C4-2B (cell line): ENCODE results near the gene PIK3R4.

Experiments used
- ZFX ChIP-seq: fragments of 450-650 bp; IDR thresholded peaks from 2 replicates; pipeline ENCODE4 v1.6.1; 2017
- TF ChIP-seq, protein P1 (sequence below): fragments of 450-650 bp; conservative IDR thresholded peaks from 2 replicates; pipeline ENCODE4 v1.5.1; 2017; ENCODE audit warnings: mild to moderate bottlenecking

- TF ChIP-seq, protein P1, sequence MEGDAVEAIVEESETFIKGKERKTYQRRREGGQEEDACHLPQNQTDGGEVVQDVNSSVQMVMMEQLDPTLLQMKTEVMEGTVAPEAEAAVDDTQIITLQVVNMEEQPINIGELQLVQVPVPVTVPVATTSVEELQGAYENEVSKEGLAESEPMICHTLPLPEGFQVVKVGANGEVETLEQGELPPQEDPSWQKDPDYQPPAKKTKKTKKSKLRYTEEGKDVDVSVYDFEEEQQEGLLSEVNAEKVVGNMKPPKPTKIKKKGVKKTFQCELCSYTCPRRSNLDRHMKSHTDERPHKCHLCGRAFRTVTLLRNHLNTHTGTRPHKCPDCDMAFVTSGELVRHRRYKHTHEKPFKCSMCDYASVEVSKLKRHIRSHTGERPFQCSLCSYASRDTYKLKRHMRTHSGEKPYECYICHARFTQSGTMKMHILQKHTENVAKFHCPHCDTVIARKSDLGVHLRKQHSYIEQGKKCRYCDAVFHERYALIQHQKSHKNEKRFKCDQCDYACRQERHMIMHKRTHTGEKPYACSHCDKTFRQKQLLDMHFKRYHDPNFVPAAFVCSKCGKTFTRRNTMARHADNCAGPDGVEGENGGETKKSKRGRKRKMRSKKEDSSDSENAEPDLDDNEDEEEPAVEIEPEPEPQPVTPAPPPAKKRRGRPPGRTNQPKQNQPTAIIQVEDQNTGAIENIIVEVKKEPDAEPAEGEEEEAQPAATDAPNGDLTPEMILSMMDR: no peak
- TF ChIP-seq ZFX: no peak
Measured at GRCh38 chr3:130712718-130713423, 33.8 kb downstream of the PIK3R4 start.
